Stimulated activated CD8-positive, alpha-beta memory T cell treated with anti-CD3 and anti-CD28 coated beads, Interleukin-12 subunit alpha, Interleukin-12 subunit beta, amount 100 ng/mL, for 1 hour (primary cell): ENCODE data around the gene PDE6H.
A peak's percentile ranks its signal among the peaks of the same experiment; 100 is the strongest.

Experiments used
- DNase-seq: peaks from one replicate; pipeline ENCODE4 v3.0.0-alpha.2; 2020; ENCODE audit warnings: low read depth

Gene PDE6H

GRCh38 chr12:14972816-14973215, at the start of gene PDE6H:
Gene PDE6H, plus strand, starts transcription at chr12:14973042. Its CDS starts 4,971 bp downstream, at chr12:14978013.
- no peak for DNase-seq

- DNase-seq: no peak
These were observed 48.9 kb upstream of the PDE6H start for GRCh38 chr12:14923944-14924343.

GRCh38 chr12:14924541-14924940, 48.3 kb upstream of the PDE6H start:
- DNase-seq: no peak

GRCh38 chr12:14927267-14927666, 45.6 kb upstream of the PDE6H start:
- no peak for DNase-seq

- DNase-seq: no peak
These were observed 43.9 kb upstream of the PDE6H start for GRCh38 chr12:14928931-14929330.

GRCh38 chr12:14930299-14930698, 42.5 kb upstream of the PDE6H start:
- DNase-seq: no peak

- no peak for DNase-seq
These were observed 41.5 kb upstream of the PDE6H start for GRCh38 chr12:14931359-14931758.

GRCh38 chr12:14931791-14932560, 40.9 kb upstream of the PDE6H start:
- DNase-seq: no peak

- no peak for DNase-seq
These were observed 38.3 kb upstream of the PDE6H start for GRCh38 chr12:14934511-14934910.

- no peak for DNase-seq
These were observed 37.8 kb upstream of the PDE6H start for GRCh38 chr12:14935031-14935430.

GRCh38 chr12:14936224-14936861, 36.5 kb upstream of the PDE6H start:
- no peak for DNase-seq

GRCh38 chr12:14937014-14937413, 35.8 kb upstream of the PDE6H start:
- no peak for DNase-seq

GRCh38 chr12:14937689-14938088, 35.2 kb upstream of the PDE6H start:
- DNase-seq: no peak

- DNase-seq: no peak
These were observed 34.5 kb upstream of the PDE6H start, which contains the start of gene ERP27 for GRCh38 chr12:14938301-14938700. Gene ERP27, minus strand, starts transcription at chr12:14938537. Its CDS starts 29 bp downstream, at chr12:14938508.

GRCh38 chr12:14941369-14941768, 31.5 kb upstream of the PDE6H start:
- no peak for DNase-seq

GRCh38 chr12:14942196-14942931, 30.5 kb upstream of the PDE6H start:
- DNase-seq: no peak

GRCh38 chr12:14946162-14946561, 26.7 kb upstream of the PDE6H start:
- no peak for DNase-seq

- DNase-seq: no peak
These were observed 26.0 kb upstream of the PDE6H start for GRCh38 chr12:14946861-14947260.

GRCh38 chr12:14948672-14949071, 24.2 kb upstream of the PDE6H start:
- peak; percentile 34 for DNase-seq

- no peak for DNase-seq
These were observed 23.2 kb upstream of the PDE6H start for GRCh38 chr12:14949631-14950030.

- no peak for DNase-seq
These were observed 22.4 kb upstream of the PDE6H start for GRCh38 chr12:14950421-14950820.

- DNase-seq: no peak
These were observed 21.7 kb upstream of the PDE6H start for GRCh38 chr12:14950982-14951746.
